Fibroblast of skin of right biceps (primary cell): ENCODE data around the gene ABCC8.

Source experiments
- DNase-seq: peaks from one replicate; pipeline ENCODE4 v3.0.0-alpha.2; 2013

ABCC8 gene

GRCh38 chr11:17476317-17477083 is at the start of gene ABCC8:
Gene ABCC8, minus strand, starts transcription at chr11:17476845. Its CDS starts 69 bp downstream, at chr11:17476776.
- DNase-seq, result no peak

GRCh38 chr11:17526326-17526725 is 49.7 kb upstream of the ABCC8 start:
- no peak for DNase-seq

- no peak for DNase-seq
Observed at GRCh38 chr11:17525570-17525969, 48.9 kb upstream of the ABCC8 start.

- no peak for DNase-seq
Observed at GRCh38 chr11:17524221-17524620, 47.6 kb upstream of the ABCC8 start.

- DNase-seq, result no peak
Observed at GRCh38 chr11:17522655-17523054, 46.0 kb upstream of the ABCC8 start.

- DNase-seq, result no peak
Observed at GRCh38 chr11:17521106-17521900, 44.7 kb upstream of the ABCC8 start.

GRCh38 chr11:17519061-17519885 is 42.6 kb upstream of the ABCC8 start:
- no peak for DNase-seq

- no peak for DNase-seq
Observed at GRCh38 chr11:17518366-17518765, 41.7 kb upstream of the ABCC8 start.

- no peak for DNase-seq
Observed at GRCh38 chr11:17517186-17517585, 40.5 kb upstream of the ABCC8 start.

GRCh38 chr11:17516551-17517150 is 40.0 kb upstream of the ABCC8 start:
- DNase-seq, result no peak

GRCh38 chr11:17515443-17516176 is 39.0 kb upstream of the ABCC8 start:
- DNase-seq, result no peak

GRCh38 chr11:17514476-17514875 is 37.8 kb upstream of the ABCC8 start:
- no peak for DNase-seq

GRCh38 chr11:17513853-17514252 is 37.2 kb upstream of the ABCC8 start:
- DNase-seq, result no peak

GRCh38 chr11:17512101-17512500 is 35.5 kb upstream of the ABCC8 start:
- no peak for DNase-seq

- DNase-seq, result no peak
Observed at GRCh38 chr11:17511571-17511970, 34.9 kb upstream of the ABCC8 start.

GRCh38 chr11:17510507-17511206 is 34.0 kb upstream of the ABCC8 start:
- DNase-seq, result no peak

- no peak for DNase-seq
Observed at GRCh38 chr11:17508791-17509190, 32.1 kb upstream of the ABCC8 start.

- DNase-seq, result no peak
Observed at GRCh38 chr11:17508306-17508705, 31.7 kb upstream of the ABCC8 start.

- DNase-seq, result no peak
Observed at GRCh38 chr11:17507773-17508172, 31.1 kb upstream of the ABCC8 start.

- DNase-seq, result no peak
Observed at GRCh38 chr11:17506942-17507341, 30.3 kb upstream of the ABCC8 start.

GRCh38 chr11:17506314-17506713 is 29.7 kb upstream of the ABCC8 start:
- no peak for DNase-seq

GRCh38 chr11:17505146-17505545 is 28.5 kb upstream of the ABCC8 start:
- no peak for DNase-seq
